NCI-H460 (cell line): ENCODE results near the gene GTF3A. TPM values are rescaled to one million over a fixed set of nuclear protein-coding genes. Genes with fewer than 3 reads are reported as not detected.

Experiments
- DNase-seq: peaks from one replicate; pipeline ENCODE4 v3.0.0-alpha.2; 2016; ENCODE audit warnings: low read depth; ENCODE audit errors: extremely low read depth
- total RNA-seq: library from RNA; depleted of rRNA; stranded (reverse); fragments of >200 nt; shearing (Covaris generic); gene quantifications from 2 replicates; pipeline ENCODE4 v1.2.3, GENCODE V29; 2014

Gene GTF3A
- total RNA-seq, 1 experiment from 2014 or later = 189 TPM

DNA sequence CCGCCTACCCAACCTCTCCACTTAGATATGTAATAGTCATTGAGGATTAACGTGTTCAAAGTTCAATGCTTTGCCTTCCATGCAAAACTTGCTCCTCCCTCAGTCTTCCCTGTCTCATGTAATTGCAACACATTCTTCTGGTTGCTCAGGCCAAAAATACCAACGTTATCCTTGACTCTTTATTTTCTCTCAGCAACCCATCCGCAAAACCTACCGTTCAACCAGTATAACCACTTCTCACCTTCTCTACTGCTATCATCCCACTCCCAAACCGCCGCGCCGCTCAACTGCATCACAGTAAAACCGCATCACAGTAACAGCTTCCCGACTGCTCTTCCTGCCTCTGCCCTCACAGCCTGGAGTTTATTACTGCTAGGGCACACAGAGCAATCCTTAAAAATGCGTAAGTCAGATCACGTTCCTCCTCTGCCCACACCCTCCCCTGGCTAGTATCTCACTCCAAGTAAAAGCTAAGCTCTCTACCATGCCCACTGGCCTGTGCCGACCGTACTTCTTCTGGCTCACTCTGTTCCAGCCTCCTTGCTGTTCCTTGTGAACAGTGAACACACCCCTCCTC lies 17.7 kb downstream of the GTF3A start:
- DNase-seq = no peak

DNA sequence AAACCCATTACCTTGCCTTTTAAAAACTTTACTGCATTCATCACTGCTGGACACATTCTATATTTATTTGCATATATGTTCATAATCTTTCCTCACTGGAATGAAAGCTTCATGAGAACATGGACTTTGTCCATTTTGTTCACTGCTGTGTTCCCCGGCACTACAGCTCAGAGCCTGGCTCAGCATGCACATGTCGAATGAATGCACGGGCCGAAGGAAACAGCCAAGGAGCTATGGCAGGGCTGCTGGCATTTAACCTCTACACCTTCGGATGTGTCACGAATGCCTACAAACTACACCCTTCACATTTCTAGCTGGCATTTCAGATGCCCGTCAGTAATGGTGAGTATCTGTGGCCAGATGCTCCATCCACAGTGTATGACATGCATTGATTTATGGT lies 18.4 kb downstream of the GTF3A start:
- DNase-seq = no peak

- DNase-seq = no peak
Measured at GRCh38 chr13:27446986-27447583, 22.7 kb downstream of the GTF3A start.

GRCh38 chr13:27448308-27448707 lies 23.9 kb downstream of the GTF3A start:
- no peak for DNase-seq

DNA sequence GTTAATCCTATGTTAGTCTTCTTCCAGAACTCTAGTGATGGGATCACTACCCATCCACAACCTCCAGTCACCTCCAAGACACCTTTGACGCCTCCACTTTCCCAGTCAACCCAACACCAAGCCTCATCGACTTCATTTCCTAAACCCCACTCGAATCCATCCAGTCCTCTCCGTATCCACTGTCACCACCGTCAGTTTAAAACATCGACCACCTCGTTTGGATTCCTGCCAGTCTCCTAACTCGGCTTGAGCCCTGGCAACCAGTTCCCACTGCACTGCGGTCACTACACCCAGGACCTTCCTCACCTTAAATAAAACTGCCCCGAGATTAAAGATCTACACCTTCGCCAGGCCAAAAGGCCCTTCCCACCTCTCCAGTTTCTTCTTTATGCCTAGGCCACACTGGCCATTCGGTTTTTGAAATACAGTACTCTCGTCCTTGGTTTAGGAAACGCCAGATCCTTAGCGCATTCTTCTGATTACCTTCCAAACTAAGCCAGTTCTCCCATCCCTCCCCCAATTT lies 24.7 kb downstream of the GTF3A start:
- no peak for DNase-seq

GRCh38 chr13:27449936-27450828 lies 25.8 kb downstream of the GTF3A start, which contains the start of gene MTIF3:
Gene MTIF3 (minus strand): TSS chr13:27450564. CDS start chr13:27440448, 10,116 bp downstream.
- DNase-seq = peak; percentile 83

DNA sequence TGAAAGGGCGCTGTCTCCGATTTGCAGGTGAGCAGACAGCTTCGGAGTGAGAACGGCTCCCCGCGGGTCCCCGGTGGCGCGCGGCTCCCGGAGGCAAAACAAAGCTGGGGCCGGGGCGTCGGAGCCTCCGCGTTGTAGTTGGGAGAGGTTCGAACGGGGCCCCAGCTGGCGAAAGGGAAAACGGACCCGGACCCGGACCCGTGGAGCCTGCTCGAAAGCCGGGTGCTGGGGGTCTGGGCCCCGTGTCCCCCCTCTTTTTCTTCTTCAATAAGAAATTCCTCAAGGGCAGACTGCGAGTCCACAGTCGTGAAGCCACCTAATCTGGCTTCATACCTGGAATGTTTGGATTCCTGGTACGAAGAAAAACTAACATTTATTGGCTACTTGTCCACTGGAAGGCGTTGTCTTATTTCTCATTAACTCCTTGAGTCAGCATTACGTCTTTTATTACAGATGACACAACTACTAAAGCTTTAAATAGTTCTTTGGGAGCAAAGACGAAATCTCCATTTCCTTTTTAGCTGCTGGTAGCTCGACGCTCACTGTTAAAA lies 26.6 kb downstream of the GTF3A start:
- DNase-seq = peak; percentile 27

- DNase-seq = no peak
Measured at GRCh38 chr13:27455331-27455855, 31.0 kb downstream of the GTF3A start.

DNA sequence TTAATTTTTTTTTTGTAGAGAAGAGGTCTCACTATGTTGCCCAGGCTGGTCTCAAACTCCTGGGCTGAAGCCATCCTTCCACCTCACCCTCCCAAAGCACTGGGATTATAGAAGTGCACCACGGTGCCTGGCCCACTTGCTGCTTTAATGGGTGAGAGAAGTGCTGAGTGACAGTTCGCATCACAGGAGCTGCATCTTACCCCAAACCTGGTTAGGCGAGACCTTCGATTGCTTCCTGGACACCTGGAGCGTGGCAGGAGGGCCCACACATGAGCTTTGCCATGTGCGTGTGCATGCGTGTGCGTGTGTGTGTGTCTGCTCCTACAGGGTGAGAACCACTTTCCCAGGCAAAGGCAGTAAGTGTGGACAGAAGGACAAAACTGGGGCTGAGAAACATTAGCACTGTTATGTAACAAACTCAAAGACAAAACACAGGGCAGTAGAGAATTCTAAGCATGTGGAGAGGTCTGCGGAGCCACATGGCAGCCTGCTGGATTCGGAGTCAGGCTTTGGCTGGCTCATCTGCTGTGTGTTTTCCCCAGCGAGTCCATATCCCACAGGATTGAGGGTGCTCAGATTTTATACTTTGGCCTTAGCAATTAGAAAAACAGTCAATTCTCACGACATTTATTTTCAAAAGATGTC lies 37.6 kb downstream of the GTF3A start:
- DNase-seq = no peak

DNA sequence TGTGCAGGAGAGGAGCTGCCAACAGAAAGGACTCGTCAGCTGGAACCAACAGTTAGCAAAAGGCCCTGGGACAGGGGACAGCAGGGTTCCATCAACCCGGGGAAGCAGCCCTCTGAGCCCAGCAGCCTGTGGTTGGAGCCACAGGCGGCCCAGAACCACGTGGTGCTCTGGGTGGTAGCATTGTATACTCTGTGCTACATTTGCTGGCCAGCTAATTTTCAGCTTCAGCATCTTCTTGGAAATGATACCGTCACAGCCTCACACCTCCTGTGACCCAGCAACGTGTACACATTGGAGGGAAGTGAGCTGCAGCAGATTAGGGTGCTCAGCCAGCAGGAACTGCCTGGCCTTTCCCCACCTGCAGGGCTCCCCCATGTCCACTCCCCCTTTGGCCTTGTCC lies 39.1 kb downstream of the GTF3A start:
- no peak for DNase-seq

DNA sequence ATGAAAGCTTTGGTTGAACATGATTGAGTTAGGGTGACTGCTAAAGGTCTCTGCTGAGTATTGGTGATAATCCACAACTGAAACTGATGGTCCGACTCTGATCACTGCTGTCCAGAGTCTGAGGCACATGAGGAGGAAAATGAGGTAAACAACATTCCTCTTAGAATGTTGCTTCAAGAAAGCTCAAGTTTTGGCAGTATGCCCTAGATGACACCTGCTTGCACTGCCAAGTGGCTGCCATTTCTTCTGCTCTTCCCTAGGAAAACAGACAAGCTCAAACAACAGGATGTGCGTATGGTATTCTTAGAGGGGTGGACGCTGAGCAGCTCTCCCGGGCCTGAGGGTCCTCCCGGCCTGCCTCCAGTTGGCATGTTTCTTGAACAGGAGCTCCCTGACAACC lies 41.2 kb downstream of the GTF3A start:
- no peak for DNase-seq

- no peak for DNase-seq
Measured at GRCh38 chr13:27466513-27466912, 42.1 kb downstream of the GTF3A start.

DNA sequence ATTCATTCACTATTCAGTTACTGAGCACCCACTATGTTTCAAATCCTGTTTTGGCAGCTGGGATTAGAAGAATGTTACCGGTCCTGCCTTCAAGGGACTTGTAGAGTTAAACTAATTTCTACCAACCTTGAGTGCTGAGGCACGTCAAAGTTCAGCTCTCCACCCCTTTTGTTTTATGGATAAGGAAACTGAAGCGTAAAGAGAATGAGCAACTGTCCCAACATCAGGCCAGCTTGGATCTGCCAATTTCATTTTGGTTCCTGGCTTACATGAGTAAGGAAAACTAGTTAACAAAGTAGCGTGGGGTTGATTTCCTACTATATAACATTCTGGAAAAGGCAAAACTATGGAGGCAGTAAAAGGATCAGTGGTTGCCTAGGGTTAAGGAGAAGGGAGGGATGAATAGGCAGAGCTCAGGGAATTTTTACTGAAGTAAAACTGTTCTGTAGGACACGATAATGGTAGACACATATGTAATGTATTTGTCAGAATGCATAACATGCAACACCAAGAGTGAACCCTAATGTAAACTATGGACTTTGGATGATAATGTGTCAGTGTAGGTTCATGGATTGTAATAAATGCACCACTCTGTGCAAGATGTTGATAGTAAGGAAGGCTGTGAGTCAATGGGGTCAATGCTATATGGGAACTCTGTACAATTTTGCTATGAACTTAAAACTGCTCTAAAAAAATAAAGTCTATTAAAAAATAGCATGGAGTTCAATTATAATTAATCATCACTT lies 45.8 kb downstream of the GTF3A start:
- DNase-seq = no peak

GRCh38 chr13:27472441-27472840 lies 48.0 kb downstream of the GTF3A start:
- DNase-seq = no peak

DNA sequence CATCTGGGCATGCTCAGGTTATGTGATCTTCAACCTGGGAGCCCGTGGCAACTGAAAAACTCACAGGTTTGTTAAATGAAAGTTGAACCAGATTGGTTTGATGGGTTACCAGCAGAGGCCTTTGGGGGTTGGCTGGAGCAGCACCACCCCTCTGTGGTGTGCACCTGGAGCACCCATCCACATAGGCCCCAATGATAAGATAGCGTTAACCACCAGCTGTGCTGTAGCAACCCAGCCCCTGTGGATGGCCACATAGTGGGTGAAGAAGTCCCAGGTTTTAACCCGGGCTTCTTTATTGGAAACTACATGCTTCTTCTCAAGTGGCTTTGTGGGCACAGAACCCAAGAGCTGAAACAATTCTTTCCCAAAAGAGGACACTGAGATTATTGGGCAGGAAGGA lies 48.5 kb downstream of the GTF3A start:
- no peak for DNase-seq

- no peak for DNase-seq
Measured at GRCh38 chr13:27474751-27475268, 50.4 kb downstream of the GTF3A start.

DNA sequence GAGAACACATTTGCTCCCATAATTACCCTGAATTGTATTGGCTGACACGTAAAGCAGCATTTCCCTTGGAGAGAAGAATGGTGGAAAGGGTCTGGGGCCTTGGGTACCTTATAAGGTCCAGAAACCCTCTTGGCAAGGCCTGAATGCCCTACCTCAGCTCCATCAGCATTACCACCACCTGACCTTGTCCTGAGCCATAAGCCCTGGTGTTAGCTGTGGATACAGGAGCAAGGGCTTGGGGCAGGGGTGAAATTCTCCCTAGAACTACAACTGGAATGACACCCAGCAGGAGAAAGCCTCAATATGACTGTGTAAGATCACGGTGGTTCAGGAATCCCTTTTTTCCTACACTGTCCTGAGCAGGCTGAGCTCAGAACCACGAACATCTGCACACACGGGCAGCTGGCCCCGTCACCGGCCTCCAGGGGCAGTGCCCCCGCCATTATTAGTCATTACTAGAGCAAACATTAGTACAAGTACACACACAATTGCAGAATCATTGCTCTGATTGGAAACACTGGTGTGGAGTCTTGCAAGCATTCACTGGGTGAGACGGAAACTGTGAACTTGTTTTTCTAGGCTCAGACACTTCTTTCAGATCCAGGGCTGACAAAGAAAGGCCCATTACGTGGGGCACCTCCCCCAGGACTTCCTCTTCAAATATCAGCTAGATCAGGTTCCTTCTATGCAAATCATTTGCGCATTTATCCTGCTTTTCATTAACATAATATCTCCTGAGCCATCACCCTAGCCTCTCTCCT lies 52.7 kb downstream of the GTF3A start:
- peak; percentile 33 for DNase-seq

GRCh38 chr13:27481766-27482165 lies 57.3 kb downstream of the GTF3A start:
- peak; percentile 4 for DNase-seq

GRCh38 chr13:27482983-27483382 lies 58.6 kb downstream of the GTF3A start:
- DNase-seq = no peak
